ENCODE data around the gene SULT1A2.
"Not testable (repeated sequence)": the region's sequence is repeated elsewhere in the genome, so short reads cannot be mapped to it uniquely, and the experiment has no call there.

- not testable (repeated sequence) for TF ChIP-seq ZFP62 (CRISPR knock-in tag; IDR thresholded peaks at IDR 0.05); HMGXB4 (CRISPR knock-in tag; IDR thresholded peaks at IDR 0.05; ENCODE audit: borderline replicate concordance in 1 of 2, low read depth in 1 of 2); MAX (IDR thresholded peaks at IDR 0.05); BHLHE40 (IDR thresholded peaks at IDR 0.05; ENCODE audit: low read length); SRSF1 (optimal IDR thresholded peaks at IDR 0.05; ENCODE audit: low read depth, low read length); TRIM24 (CRISPR knock-in tag; IDR thresholded peaks at IDR 0.05)
These were observed 19.4 kb upstream of the SULT1A2 start for GRCh38 chr16:28616224-28616577.
